Parathyroid adenoma (tissue), 2 donors: ENCODE data around the gene PTPN6.

ENCODE experiments used
- H2AFZ ChIP-seq: fragments of 300-600 bp; sonication (generic); one replicate; pipeline ENCODE4 v1.7.0; 2017; ENCODE audit warnings: antibody characterized with exemption, mild to moderate bottlenecking
- H3K27ac ChIP-seq: fragments of 300-600 bp; sonication (generic); one replicate; pipeline ENCODE4 v1.7.0; 2017
- H3K27me3 ChIP-seq: fragments of 300-600 bp; sonication (generic); one replicate; pipeline ENCODE4 v1.7.0; 2017; ENCODE audit warnings: low read length; ENCODE audit not compliant: control insufficient read depth, insufficient read depth
- H3K36me3 ChIP-seq: fragments of 300-600 bp; sonication (generic); one replicate; pipeline ENCODE4 v1.7.0; 2017; ENCODE audit warnings: low read length; ENCODE audit not compliant: control insufficient read depth, insufficient read depth
- H3K4me1 ChIP-seq: fragments of 300-600 bp; sonication (generic); one replicate; pipeline ENCODE4 v1.7.0; 2017; ENCODE audit warnings: control low read depth
- H3K4me2 ChIP-seq: fragments of 300-600 bp; sonication (generic); one replicate; pipeline ENCODE4 v1.7.0; 2017; ENCODE audit warnings: low read length
- H3K4me3 ChIP-seq: fragments of 300-600 bp; sonication (generic); one replicate; pipeline ENCODE4 v1.7.0; 2017; ENCODE audit warnings: low read depth, low read length
- H3K79me2 ChIP-seq: fragments of 300-600 bp; sonication (generic); one replicate; pipeline ENCODE4 v1.7.0; 2017; ENCODE audit warnings: control low read depth
- H3K9ac ChIP-seq: fragments of 300-600 bp; sonication (generic); one replicate; pipeline ENCODE4 v1.7.0; 2017; ENCODE audit warnings: mild to moderate bottlenecking
- H3K9me3 ChIP-seq: fragments of 300-600 bp; sonication (generic); one replicate; pipeline ENCODE4 v1.7.0; 2017; ENCODE audit warnings: low read length; ENCODE audit not compliant: control insufficient read depth
- TF ChIP-seq, protein P1 (sequence below): fragments of 300-600 bp; sonication (generic); IDR thresholded peaks from one replicate; pipeline ENCODE4 v1.7.0; 2017; ENCODE audit warnings: antibody characterized with exemption, mild to moderate bottlenecking
- donor health status: primary hyperparathyroidism.

The PTPN6 gene

DNA sequence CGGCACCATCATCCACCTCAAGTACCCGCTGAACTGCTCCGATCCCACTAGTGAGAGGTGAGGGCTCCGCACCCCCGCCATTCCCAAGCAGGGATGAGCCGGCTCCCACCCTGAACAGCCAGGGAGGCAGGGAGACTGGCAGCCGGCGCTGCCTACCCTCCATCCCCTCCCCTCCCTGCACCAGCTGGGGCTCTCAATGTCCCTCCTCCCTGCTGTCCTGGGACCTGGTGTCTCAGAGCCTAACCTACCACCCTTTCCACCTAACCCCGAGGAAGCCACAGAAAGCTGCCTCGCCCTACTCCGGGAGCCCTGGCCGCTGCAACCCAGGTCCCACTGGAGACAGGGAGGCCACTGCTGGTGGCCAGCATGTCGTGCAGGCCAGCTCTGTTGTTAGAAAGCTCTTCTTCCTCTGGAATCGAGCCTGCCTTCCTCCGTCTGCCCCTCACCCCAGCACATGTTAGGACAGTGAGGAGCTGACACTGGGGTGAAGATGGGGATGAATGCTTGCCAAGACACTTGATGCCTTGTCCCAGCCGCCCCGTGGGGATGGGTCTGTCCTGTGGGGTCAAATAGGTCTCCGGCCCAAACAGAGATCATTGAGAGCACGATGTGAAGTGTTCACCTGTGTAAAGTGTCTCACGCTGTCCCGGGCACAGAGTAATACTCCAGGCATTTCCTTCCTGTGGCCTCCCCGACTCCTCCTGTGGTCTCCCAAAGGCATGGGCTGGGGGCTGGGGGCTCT is 1.1 kb downstream of the PTPN6 start:
- H3K4me3 ChIP-seq, result no peak overlapping the region
- TF ChIP-seq, protein P1, sequence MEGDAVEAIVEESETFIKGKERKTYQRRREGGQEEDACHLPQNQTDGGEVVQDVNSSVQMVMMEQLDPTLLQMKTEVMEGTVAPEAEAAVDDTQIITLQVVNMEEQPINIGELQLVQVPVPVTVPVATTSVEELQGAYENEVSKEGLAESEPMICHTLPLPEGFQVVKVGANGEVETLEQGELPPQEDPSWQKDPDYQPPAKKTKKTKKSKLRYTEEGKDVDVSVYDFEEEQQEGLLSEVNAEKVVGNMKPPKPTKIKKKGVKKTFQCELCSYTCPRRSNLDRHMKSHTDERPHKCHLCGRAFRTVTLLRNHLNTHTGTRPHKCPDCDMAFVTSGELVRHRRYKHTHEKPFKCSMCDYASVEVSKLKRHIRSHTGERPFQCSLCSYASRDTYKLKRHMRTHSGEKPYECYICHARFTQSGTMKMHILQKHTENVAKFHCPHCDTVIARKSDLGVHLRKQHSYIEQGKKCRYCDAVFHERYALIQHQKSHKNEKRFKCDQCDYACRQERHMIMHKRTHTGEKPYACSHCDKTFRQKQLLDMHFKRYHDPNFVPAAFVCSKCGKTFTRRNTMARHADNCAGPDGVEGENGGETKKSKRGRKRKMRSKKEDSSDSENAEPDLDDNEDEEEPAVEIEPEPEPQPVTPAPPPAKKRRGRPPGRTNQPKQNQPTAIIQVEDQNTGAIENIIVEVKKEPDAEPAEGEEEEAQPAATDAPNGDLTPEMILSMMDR, result no peak
- peaks cover 14% of the 10 kb centered on the region for H3K4me1 ChIP-seq
- no peak overlapping the region for H3K27ac ChIP-seq
- no peak overlapping the region for H3K9ac ChIP-seq
- H3K36me3 ChIP-seq, result no peaks in the 10 kb centered on the region
- no peak overlapping the region for H3K4me2 ChIP-seq
- H3K27me3 ChIP-seq, result no peaks in the 10 kb centered on the region
- H3K79me2 ChIP-seq, result no peaks in the 10 kb centered on the region
- H3K9me3 ChIP-seq, result no peaks in the 10 kb centered on the region
- no peak overlapping the region for H2AFZ ChIP-seq

DNA sequence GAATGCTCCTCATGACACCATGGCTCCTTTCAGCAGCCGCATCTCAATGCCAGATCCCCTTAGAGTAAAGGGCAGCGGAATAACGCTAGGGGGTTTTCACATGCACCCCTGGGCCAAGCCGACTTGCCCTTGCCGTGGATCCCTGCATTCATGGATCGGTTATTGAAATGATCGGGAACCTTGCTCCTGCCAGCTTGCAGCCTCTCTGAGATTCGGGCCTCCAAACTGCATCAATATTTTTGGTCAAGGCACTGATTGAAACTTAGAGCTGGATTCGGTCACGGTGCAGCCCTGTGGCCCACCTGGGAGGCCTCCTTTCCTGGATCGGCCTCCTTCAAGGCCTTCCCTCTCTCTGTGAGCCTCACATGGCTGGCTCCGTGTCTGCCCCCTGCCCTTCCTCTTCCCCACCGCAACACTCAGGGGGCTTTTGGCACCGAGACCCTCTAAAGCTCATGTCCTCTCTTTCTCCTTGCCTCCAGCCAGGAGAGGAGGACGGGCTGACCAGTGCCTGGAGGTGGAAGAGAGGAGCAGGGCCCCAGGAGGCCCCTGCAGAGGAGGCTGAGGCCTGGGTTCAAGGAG is 1.8 kb downstream of the PTPN6 start:
- H3K9ac ChIP-seq, result no peak overlapping the region
- no peaks in the 10 kb centered on the region for H3K79me2 ChIP-seq
- H3K9me3 ChIP-seq, result no peaks in the 10 kb centered on the region
- H3K4me1 ChIP-seq, result peaks cover 13% of the 10 kb centered on the region
- H2AFZ ChIP-seq, result no peak overlapping the region
- H3K36me3 ChIP-seq, result no peaks in the 10 kb centered on the region
- peak overlapping the region; percentile 60 for H3K27ac ChIP-seq
- no peak overlapping the region for H3K4me2 ChIP-seq
- TF ChIP-seq, protein P1, result no peak
- H3K4me3 ChIP-seq, result no peak overlapping the region
- H3K27me3 ChIP-seq, result no peaks in the 10 kb centered on the region

DNA sequence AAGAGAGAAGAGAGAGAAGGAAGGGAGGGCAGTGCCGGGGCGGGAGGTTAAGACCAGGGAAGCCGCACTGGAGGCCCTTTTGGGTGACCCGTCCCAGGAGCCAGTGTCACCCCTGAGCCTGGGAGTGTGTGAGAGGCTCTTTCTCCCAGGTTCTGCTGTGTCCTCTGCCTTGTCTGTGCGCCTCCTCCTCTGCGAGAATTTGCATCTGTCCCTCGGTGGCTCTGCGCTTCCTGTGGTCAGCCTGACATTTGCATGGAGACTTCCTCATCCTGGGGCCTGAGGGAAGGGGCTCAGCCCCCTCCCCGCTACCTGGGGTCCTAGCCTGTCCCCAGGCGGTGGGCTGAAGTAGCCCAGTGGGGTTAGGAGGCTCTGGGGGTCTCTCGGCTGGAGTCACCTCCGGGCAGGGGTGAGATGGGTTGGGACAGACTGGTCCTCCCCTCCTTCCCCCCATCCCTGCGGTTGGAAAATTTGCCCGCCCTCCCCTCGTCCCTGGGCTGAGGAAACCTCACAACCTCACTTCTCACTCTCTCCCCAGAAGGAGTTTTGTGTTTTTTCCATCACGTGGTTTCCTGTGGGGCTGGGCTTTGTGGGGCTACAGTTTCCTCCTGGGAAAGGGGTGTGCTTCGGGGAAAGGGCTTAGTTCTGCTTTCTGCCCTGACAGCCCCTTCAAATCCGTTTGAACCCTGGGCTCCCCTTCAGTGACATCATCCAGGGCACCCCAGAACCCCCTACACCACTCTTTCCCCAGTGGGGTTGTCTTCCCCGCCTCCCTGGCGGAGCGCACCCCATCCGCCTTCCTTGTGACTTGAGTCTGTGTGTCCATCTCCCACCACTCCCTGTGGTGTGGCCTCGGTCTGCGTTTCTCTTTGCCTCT is 2.5 kb downstream of the PTPN6 start:
- Histone ChIP-seq H3K27ac (peak overlapping the region; percentile 60), H3K4me1 (peaks cover 13% of the 10 kb centered on the region)

DNA sequence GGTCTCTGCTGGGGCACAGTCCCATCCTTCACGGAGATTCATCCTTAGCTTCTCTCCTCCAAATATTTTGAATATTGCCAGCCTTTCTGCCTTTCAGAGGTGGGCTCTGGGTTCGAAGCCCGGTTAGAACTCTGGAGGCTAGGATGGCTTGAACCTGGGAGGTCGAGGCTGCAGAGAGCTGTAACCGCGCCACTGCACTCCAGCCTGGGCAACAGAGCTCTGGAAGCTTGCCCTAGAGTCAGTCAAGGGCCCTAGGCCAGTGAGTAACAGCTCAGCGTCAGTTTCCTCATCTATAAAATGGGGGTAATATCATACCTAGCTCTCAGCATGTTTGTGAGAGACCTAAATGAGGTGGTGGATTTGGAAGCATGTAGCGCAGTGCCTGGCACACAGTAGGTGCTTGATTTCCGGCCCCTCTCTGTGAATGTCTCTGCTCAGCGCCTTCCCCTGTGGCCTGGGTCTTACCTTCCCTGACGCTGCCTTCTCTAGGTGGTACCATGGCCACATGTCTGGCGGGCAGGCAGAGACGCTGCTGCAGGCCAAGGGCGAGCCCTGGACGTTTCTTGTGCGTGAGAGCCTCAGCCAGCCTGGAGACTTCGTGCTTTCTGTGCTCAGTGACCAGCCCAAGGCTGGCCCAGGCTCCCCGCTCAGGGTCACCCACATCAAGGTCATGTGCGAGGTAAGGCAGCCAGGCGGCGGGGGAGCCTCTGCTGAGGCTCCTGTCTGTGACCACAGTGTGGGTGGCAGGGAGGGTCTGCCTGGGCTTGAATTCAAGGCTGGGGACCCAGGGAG is 3.4 kb downstream of the PTPN6 start:
- Histone ChIP-seq H3K4me1 (peaks cover 13% of the 10 kb centered on the region), H3K36me3 (no peaks in the 10 kb centered on the region), H3K27ac (peak overlapping the region; percentile 49), H3K4me3 (no peak overlapping the region), H3K79me2 (no peaks in the 10 kb centered on the region), H2AFZ (no peak overlapping the region), H3K9ac (no peak overlapping the region), H3K4me2 (no peak overlapping the region), H3K27me3 (no peaks in the 10 kb centered on the region), H3K9me3 (no peaks in the 10 kb centered on the region)
- TF ChIP-seq, protein P1, result no peak

More for the DNA sequence above, 2.5 kb downstream of the PTPN6 start:
- no peaks in the 10 kb centered on the region for H3K36me3 ChIP-seq
- TF ChIP-seq, protein P1, result no peak
- no peak overlapping the region for H2AFZ ChIP-seq
- H3K4me3 ChIP-seq, result no peak overlapping the region
- H3K4me2 ChIP-seq, result no peak overlapping the region
- no peak overlapping the region for H3K9ac ChIP-seq
- no peaks in the 10 kb centered on the region for H3K9me3 ChIP-seq
- H3K79me2 ChIP-seq, result no peaks in the 10 kb centered on the region
- no peaks in the 10 kb centered on the region for H3K27me3 ChIP-seq
